HG03439 (cell line): ENCODE measurements around the gene PAX7.

Experiments used
- ATAC-seq: cut with Tn5 transposase; IDR thresholded peaks from one replicate; pipeline ENCODE4 v1.9.1; 2021; ENCODE audit warnings: mild to moderate bottlenecking, moderate library complexity; ENCODE audit not compliant: unreplicated experiment

PAX7 gene

GRCh38 chr1:18697541-18697940 lies 66.9 kb downstream of the PAX7 start:
- ATAC-seq: no peak

- ATAC-seq: no peak
Observed at GRCh38 chr1:18700530-18700929, 69.9 kb downstream of the PAX7 start.

- no peak for ATAC-seq
Observed at GRCh38 chr1:18701183-18701582, 70.5 kb downstream of the PAX7 start.

- no peak for ATAC-seq
Observed at GRCh38 chr1:18703041-18703621, 72.5 kb downstream of the PAX7 start.

- no peak for ATAC-seq
Observed at GRCh38 chr1:18705811-18706210, 75.2 kb downstream of the PAX7 start.

- ATAC-seq: no peak
Observed at GRCh38 chr1:18707696-18708257, 77.1 kb downstream of the PAX7 start.

GRCh38 chr1:18710002-18710401 lies 79.4 kb downstream of the PAX7 start:
- no peak for ATAC-seq

GRCh38 chr1:18711003-18711402 lies 80.4 kb downstream of the PAX7 start:
- no peak for ATAC-seq

- ATAC-seq: no peak
Observed at GRCh38 chr1:18711536-18712251, 81.0 kb downstream of the PAX7 start.

GRCh38 chr1:18712252-18712600 lies 81.6 kb downstream of the PAX7 start:
- ATAC-seq: no peak

GRCh38 chr1:18714404-18715175 lies 83.9 kb downstream of the PAX7 start:
- ATAC-seq: no peak

- ATAC-seq: no peak
Observed at GRCh38 chr1:18716112-18716784, 85.6 kb downstream of the PAX7 start.

- no peak for ATAC-seq
Observed at GRCh38 chr1:18716785-18717678, 86.4 kb downstream of the PAX7 start.

GRCh38 chr1:18719786-18720451 lies 89.3 kb downstream of the PAX7 start:
- no peak for ATAC-seq

- ATAC-seq: no peak
Observed at GRCh38 chr1:18721041-18721440, 90.4 kb downstream of the PAX7 start.

- ATAC-seq: no peak
Observed at GRCh38 chr1:18721776-18722175, 91.1 kb downstream of the PAX7 start.

- no peak for ATAC-seq
Observed at GRCh38 chr1:18722270-18722669, 91.6 kb downstream of the PAX7 start.

GRCh38 chr1:18723206-18723605 lies 92.6 kb downstream of the PAX7 start:
- no peak for ATAC-seq

- no peak for ATAC-seq
Observed at GRCh38 chr1:18723701-18724411, 93.2 kb downstream of the PAX7 start.
